ENCODE measurements around the gene NKAIN4. TPM values are rescaled to one million over a fixed set of nuclear protein-coding genes. Genes with fewer than 3 reads are reported as not detected.

NKAIN4 gene
- total RNA-seq, 1 experiment from 2014 or later: 6.8 TPM

Other genes starting within 250 kb of the NKAIN4 start
- not detected in 2 replicates for gene BHLHE23, start 247.5 kb downstream of the NKAIN4 start, total RNA-seq (2014; rRNA removed; shearing (Covaris generic))
- gene YTHDF1, start 38.3 kb downstream of the NKAIN4 start, total RNA-seq (2014; rRNA removed; shearing (Covaris generic)): 22.7 and 27.1 TPM in 2 replicates
- 68.2 and 78.4 TPM in 2 replicates for gene BIRC7, start 18.6 kb downstream of the NKAIN4 start, total RNA-seq (2014; rRNA removed; shearing (Covaris generic))
- 69.8 and 86.8 TPM in 2 replicates for gene ARFGAP1, start 18.4 kb upstream of the NKAIN4 start, total RNA-seq (2014; rRNA removed; shearing (Covaris generic))
- not detected in 2 replicates for gene COL20A1, start 38.7 kb upstream of the NKAIN4 start, total RNA-seq (2014; rRNA removed; shearing (Covaris generic))
- 0.37 and 1.4 TPM in 2 replicates for gene CHRNA4, start 106.9 kb upstream of the NKAIN4 start, total RNA-seq (2014; rRNA removed; shearing (Covaris generic))
- 133 and 160 TPM in 2 replicates for gene KCNQ2, start 218.2 kb upstream of the NKAIN4 start, total RNA-seq (2014; rRNA removed; shearing (Covaris generic))
- 47.5 and 58.1 TPM in 2 replicates for gene EEF1A2, start 244.6 kb upstream of the NKAIN4 start, total RNA-seq (2014; rRNA removed; shearing (Covaris generic))

All from G401 (cell line).